Fibroblast of lung (primary cell): Measurements from ENCODE around the gene RNF39. TPM values are rescaled to one million over a fixed set of nuclear protein-coding genes. Genes with fewer than 3 reads are reported as not detected.

Source experiments
- DNase-seq, 2 donors: peaks; one replicate each; pipeline versions ENCODE4 v3.0.0 to v3.0.0-alpha.2; 2010; ENCODE audit warnings: low read depth in 2 of 2
- H2AFZ ChIP-seq: 2 replicates; pipeline ENCODE4 v1.5.1; 2012; ENCODE audit warnings: low read length, control low read depth, inconsistent platforms
- H3K27ac ChIP-seq: 2 replicates; pipeline ENCODE4 v1.5.1; 2011; ENCODE audit warnings: low read length, control low read depth; ENCODE audit not compliant: insufficient read depth
- H3K27me3 ChIP-seq: 2 replicates; pipeline ENCODE4 v1.5.1; 2011; ENCODE audit warnings: mild to moderate bottlenecking, low read length; ENCODE audit not compliant: control insufficient read depth, insufficient read depth
- H3K36me3 ChIP-seq: 2 replicates; pipeline ENCODE4 v1.5.1; 2011; ENCODE audit warnings: low read length; ENCODE audit not compliant: control insufficient read depth, insufficient read depth
- H3K4me1 ChIP-seq: 2 replicates; pipeline ENCODE4 v1.5.1; 2011; ENCODE audit warnings: low read length; ENCODE audit not compliant: control insufficient read depth, insufficient read depth; ENCODE audit errors: extremely low read depth
- H3K4me2 ChIP-seq: 2 replicates; pipeline ENCODE4 v1.5.1; 2011; ENCODE audit warnings: low read length, control low read depth; ENCODE audit not compliant: insufficient read depth; ENCODE audit errors: extremely low read depth
- H3K4me3 ChIP-seq, 4 experiments: fragments of 200-600 bp in 1 of 4; sonication (generic) in 1 of 4; replicated peaks in 1 of 4; 2 replicates each; pipeline ENCODE4 v1.5.1; 2011 to 2016; ENCODE audit warnings: low read length in 4 of 4, low read depth in 3 of 4, mild to moderate bottlenecking in 3 of 4, control low read depth in 2 of 4, inconsistent platforms in 1 of 4, mixed read lengths in 1 of 4; ENCODE audit not compliant: insufficient read depth in 1 of 4; ENCODE audit errors: control extremely low read depth in 1 of 4
- H3K79me2 ChIP-seq: 2 replicates; pipeline ENCODE4 v1.5.1; 2012; ENCODE audit warnings: mild to moderate bottlenecking, low read length, inconsistent platforms; ENCODE audit not compliant: control insufficient read depth, insufficient read depth
- H3K9ac ChIP-seq: 2 replicates; pipeline ENCODE4 v1.5.1; 2011; ENCODE audit warnings: mild to moderate bottlenecking, low read length, control low read depth; ENCODE audit not compliant: insufficient read depth
- H3K9me3 ChIP-seq: 2 replicates; pipeline ENCODE4 v1.5.1; 2012; ENCODE audit warnings: low read depth, low read length; ENCODE audit not compliant: control insufficient read depth, insufficient read depth
- H4K20me1 ChIP-seq: 2 replicates; pipeline ENCODE4 v1.5.1; 2011; ENCODE audit warnings: low read length; ENCODE audit not compliant: control insufficient read depth, insufficient read depth; ENCODE audit errors: extremely low read depth
- EZH2 ChIP-seq: IDR thresholded peaks from 2 replicates; pipeline ENCODE4 v1.5.1; 2012; ENCODE audit warnings: low read length, control low read depth, mild to moderate bottlenecking; ENCODE audit errors: missing control alignments
- polyA plus RNA-seq, 2 donors: library from polyadenylated mRNA; depleted of rRNA in 1 of 2; stranded (reverse) in 1 of 2; unstranded in 1 of 2; fragments of >200 nt; gene quantifications; 2 replicates each; pipeline ENCODE4 v1.2.1, GENCODE V29; 2011 to 2012; ENCODE audit warnings: missing spikeins in 1 of 2
- total RNA-seq: library from RNA; depleted of rRNA; stranded (reverse); fragments of >200 nt; gene quantifications from 2 replicates; pipeline ENCODE4 v1.2.1, GENCODE V29; 2014
- TF ChIP-seq, protein P1 (sequence below), 2 donors: IDR thresholded peaks in 1 of 2; conservative IDR thresholded peaks in 1 of 2; 1 replicate in 1 of 2; 2 replicates in 1 of 2; pipeline ENCODE4 v1.5.1; 2011 to 2012; ENCODE audit warnings: low read length in 2 of 2, control low read depth in 1 of 2, inconsistent platforms in 1 of 2, low read depth in 1 of 2, mild to moderate bottlenecking in 1 of 2

RNF39 gene
- total and polyA plus RNA-seq, 2 donors (not counting 1 experiment from before 2014, with no cell fraction given), result not detected

DNA sequence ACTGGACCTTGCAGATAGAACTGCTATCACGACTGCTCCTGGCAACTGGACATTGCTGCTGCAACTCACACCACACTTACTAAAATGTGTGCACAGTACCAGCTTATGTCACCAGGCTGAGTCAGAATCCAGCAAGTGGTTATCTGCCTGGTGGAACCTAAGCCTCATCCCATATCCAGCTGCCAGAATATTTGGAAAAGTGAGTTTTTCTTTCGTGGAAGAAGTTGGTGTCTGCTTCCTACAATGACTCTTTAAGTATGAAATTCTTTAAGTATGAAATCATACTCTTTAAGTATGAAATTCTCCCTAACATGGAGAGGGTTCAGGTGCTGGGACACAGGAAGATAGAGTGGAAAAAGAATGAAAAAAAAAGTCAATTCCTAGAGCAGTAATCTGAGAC, 30.9 kb downstream of the RNF39 start:
- peak; percentile 62 to 82 for DNase-seq
- Histone ChIP-seq H3K9me3 (no peaks in the 10 kb centered on the region), H3K4me3 (no peak overlapping the region), H3K27ac (no peak overlapping the region), H2AFZ (no peak overlapping the region), H3K4me2 (peak overlapping the region; percentile 27), H3K79me2 (no peaks in the 10 kb centered on the region), H3K4me1 (peaks cover 2% of the 10 kb centered on the region), H3K27me3 (no peaks in the 10 kb centered on the region), H4K20me1 (no peaks in the 10 kb centered on the region), H3K9ac (no peak overlapping the region), H3K36me3 (no peaks in the 10 kb centered on the region)
- TF ChIP-seq, protein P1, sequence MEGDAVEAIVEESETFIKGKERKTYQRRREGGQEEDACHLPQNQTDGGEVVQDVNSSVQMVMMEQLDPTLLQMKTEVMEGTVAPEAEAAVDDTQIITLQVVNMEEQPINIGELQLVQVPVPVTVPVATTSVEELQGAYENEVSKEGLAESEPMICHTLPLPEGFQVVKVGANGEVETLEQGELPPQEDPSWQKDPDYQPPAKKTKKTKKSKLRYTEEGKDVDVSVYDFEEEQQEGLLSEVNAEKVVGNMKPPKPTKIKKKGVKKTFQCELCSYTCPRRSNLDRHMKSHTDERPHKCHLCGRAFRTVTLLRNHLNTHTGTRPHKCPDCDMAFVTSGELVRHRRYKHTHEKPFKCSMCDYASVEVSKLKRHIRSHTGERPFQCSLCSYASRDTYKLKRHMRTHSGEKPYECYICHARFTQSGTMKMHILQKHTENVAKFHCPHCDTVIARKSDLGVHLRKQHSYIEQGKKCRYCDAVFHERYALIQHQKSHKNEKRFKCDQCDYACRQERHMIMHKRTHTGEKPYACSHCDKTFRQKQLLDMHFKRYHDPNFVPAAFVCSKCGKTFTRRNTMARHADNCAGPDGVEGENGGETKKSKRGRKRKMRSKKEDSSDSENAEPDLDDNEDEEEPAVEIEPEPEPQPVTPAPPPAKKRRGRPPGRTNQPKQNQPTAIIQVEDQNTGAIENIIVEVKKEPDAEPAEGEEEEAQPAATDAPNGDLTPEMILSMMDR (conservative IDR thresholded peaks at IDR 0.05 in 1 of 2, IDR thresholded peaks at IDR 0.05 in 1 of 2; ENCODE audit: low read depth in 1 of 2, low read length in 2 of 2), result no peak
- TF ChIP-seq EZH2, result no peak

DNA sequence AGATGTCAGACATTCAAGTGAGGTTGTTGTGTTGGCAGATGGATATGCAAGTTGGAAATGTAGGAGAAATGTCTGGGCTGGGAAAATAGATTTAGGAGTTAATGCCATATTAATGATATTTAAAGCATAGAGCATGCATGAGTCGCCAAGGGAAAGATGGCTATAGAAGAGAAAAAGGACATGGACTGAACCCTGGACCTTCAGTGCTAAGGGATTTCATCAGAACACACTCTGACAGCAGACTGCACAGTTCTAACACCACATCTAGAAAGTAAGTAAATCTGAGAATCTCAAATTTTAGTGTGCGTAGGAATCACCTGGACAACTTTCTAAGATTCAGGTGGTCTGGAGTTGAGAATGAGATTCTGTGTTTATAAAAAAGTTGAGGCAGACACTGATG, 31.8 kb downstream of the RNF39 start:
- Histone ChIP-seq H3K27ac (no peak overlapping the region), H3K4me2 (no peak overlapping the region), H3K9ac (no peak overlapping the region), H3K79me2 (no peaks in the 10 kb centered on the region), H4K20me1 (no peaks in the 10 kb centered on the region), H3K27me3 (no peaks in the 10 kb centered on the region), H3K4me1 (peaks cover 2% of the 10 kb centered on the region), H3K4me3 (no peak overlapping the region), H3K36me3 (no peaks in the 10 kb centered on the region), H2AFZ (no peak overlapping the region), H3K9me3 (no peaks in the 10 kb centered on the region)
- DNase-seq, result no peak
- no peak for TF ChIP-seq EZH2
- TF ChIP-seq, protein P1 (conservative IDR thresholded peaks at IDR 0.05 in 1 of 2, IDR thresholded peaks at IDR 0.05 in 1 of 2; ENCODE audit: low read depth in 1 of 2, low read length in 2 of 2), result no peak

DNA sequence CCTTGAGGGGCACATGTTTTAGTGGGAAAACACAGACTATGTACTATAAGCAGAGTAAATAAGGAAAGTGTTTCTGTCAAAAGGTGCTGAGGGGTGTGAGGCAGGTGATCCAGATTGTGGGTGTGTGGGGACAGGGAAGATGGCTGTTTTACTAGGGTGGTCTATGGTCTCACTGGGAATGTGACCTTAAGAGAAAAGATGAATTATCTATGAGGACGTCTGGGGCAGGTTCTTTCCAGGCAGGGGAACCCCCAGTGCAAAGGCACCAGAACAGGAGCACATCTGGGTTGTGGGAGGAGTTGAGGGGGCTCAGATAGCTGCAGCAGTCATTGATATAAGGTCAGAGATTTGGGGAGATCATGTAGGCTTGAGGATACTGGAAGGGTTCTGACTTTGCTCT, 32.7 kb downstream of the RNF39 start:
- H2AFZ ChIP-seq, result no peak overlapping the region
- H4K20me1 ChIP-seq, result no peaks in the 10 kb centered on the region
- no peak overlapping the region for H3K27ac ChIP-seq
- no peaks in the 10 kb centered on the region for H3K9me3 ChIP-seq
- no peaks in the 10 kb centered on the region for H3K27me3 ChIP-seq
- H3K4me3 ChIP-seq, result no peak overlapping the region
- no peaks in the 10 kb centered on the region for H3K36me3 ChIP-seq
- H3K79me2 ChIP-seq, result no peaks in the 10 kb centered on the region
- peaks cover 2% of the 10 kb centered on the region for H3K4me1 ChIP-seq
- no peak for TF ChIP-seq EZH2
- TF ChIP-seq, protein P1 (conservative IDR thresholded peaks at IDR 0.05 in 1 of 2, IDR thresholded peaks at IDR 0.05 in 1 of 2; ENCODE audit: low read depth in 1 of 2, low read length in 2 of 2), result no peak
- no peak overlapping the region for H3K4me2 ChIP-seq
- DNase-seq, result no peak
- no peak overlapping the region for H3K9ac ChIP-seq
